OCI-LY3 (cell line): ENCODE data around the gene TRIO.

ENCODE experiments used
- CTCF ChIP-seq: fragments of 200-600, 300-600 bp; sonication (generic); IDR thresholded peaks from 2 replicates; pipeline ENCODE4 v1.5.1; 2014; ENCODE audit warnings: antibody characterized with exemption, low read length, low read depth
- EZH2phosphoT487 ChIP-seq: fragments of 200-600 bp; shearing (Covaris generic); IDR thresholded peaks from 2 replicates; pipeline ENCODE4 v1.6.1; 2018; ENCODE audit warnings: antibody characterized with exemption, mixed run types, low read depth

GRCh38 chr5:14386884-14387624 is 243.9 kb downstream of the TRIO start:
- TF ChIP-seq CTCF: no peak
- no peak for TF ChIP-seq EZH2phosphoT487
